GM21576 (cell line): Measurements from ENCODE around the gene GPR65.

Experiments
- ATAC-seq: cut with Tn5 transposase; IDR thresholded peaks from one replicate; pipeline ENCODE4 v1.9.1; 2021; ENCODE audit warnings: mild to moderate bottlenecking, moderate library complexity; ENCODE audit not compliant: unreplicated experiment

Gene GPR65

GRCh38 chr14:88037325-88037724, 32.4 kb downstream of the GPR65 start:
- no peak for ATAC-seq

DNA sequence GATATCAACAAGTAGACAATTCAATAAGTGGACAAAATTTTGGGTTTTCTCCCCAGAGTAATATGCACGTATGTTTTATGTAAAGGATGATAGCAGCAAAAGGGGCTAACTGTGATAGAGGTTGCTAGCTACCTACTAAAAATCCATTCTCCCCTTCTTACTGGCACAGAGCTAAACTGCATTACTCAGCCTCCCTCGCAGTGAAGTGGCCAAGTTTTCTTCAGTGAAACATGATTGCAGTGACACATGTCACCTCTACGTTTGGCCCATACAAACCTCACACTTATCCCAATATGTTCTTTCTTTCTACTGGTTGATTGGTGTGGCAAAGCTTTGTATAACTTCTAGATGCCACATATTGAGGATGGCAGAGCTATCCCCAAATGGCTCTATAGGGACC, 34.3 kb downstream of the GPR65 start:
- no peak for ATAC-seq

DNA sequence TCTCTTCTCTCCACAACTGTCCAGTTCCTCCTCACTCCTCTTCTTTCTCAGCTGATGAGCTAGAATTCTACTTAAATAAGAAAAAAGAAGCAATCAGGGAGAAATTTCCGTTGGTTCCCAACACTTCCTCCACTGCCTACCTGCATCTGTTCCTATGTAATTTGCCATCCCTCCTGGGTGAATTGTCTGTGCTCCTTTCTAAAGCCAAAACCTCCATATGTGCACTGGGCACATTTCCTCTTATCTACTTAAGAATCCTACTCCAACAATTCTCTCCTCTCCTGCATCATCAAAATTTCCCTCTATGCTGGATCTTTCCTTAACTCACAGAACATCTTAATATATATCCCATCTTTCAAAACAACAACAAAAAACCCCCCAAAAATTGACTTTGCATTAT, 35.2 kb downstream of the GPR65 start:
- ATAC-seq: no peak

DNA sequence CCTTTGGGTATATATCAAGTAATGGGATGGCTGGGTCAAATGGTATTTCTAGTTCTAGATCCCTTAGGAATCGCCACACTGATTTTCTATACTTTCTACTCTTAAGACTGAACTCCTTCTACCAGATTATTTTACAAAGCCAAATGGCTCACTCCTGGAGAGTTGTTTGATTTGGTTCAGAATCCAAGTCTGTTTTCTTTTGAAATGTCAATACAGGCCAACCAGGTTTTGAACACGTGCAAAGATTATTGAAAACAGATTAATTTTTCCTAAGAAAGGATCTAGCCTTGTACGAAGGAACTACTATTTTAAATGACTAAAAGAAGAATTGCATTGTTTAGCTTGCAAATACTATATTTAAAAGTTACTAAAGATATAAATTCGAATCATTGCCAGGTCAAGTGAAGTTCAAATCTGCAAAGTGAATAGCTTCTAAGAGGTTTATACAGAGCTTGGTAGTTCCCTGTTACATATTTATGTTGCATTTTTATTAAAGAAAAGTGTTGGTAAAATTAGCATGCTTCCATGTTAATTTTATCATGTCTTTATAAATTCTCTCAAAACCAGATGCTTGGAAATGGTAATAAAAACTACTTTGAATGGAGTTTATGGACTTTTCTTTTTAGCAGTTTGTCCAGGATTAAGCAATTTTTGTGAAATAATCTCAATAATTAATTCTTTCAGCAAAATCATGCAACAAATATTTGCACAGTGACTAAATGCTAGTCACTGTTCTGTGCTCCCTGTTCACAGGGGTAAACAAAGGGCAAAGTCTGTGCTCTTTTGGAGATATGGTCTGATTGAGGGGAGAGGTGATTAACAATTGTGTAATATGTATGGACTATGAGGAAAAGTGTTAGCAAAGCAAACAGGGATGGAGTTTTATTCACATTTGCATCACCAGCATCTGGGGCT, 38.9 kb downstream of the GPR65 start:
- ATAC-seq: no peak

- ATAC-seq: no peak
These were observed 39.5 kb downstream of the GPR65 start for GRCh38 chr14:88044444-88044758.

DNA sequence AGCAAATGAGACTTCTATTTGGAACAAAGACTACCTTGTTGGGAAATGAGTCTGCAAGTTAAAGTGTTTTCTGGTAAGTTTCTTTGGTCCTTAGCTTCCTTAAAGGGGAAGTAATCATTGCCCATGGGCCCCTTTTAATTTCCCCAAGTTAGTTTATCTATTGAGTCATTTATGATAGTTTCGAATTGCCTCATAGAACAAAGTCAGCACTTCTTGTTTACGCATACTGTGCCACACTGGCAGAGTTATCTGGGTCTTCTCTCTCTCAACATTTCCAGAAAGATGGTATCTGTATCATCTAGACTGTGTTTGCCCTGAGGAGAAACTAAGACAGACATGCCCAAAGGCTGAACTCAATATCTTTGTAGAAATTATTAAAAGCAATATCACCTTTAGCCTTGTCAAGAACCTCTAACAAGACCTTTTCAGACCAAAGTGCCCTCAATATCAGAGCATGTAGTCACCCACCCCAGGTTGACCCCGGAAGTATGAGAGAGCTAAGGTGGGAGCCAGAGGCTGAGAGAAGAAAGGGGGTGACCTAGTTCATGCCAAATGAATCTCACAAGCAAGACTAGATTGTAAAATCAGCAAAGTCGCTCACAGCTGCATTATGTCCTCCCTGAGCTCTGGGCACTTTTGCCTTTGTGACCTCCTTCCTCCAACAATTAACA, 40.0 kb downstream of the GPR65 start:
- ATAC-seq: peak; percentile 72

- ATAC-seq: no peak
These were observed 40.8 kb downstream of the GPR65 start for GRCh38 chr14:88045705-88046104.

DNA sequence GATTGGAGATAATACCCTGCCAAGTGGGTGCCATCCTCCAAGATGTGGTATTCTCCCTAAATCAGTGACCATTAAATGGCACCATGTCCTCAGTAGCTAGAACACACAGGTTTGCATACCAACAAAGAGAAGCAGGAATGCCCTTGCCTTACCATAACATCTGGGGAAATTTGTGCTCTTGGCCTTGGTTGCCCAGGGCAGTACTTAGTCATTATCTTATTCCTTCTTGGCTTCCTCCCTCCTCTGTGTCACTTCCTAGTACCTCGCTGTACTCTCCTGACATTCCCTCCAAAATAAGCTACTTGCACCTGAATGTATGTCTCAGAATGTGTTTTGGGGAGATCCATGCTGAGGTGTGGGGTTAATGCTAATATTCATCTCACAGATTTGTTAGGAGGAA, 43.4 kb downstream of the GPR65 start:
- ATAC-seq: no peak

DNA sequence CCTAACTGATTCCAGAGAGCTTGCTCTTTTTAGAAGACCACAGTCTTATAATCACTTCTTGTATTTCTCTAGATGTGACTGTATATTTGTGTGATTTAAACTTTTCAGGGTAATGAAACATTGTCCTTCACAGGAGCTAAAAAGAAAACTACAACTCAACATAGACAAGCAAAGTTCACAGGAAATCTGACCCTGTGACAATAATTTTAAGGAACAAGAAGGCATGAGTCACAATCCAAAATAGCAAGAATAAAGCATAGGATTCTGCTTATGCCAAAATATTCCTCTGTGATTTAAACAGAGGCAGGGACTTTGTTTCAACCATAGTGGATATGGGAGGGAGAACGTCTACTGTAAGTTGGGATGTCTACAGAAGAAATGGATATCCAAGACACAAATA, 44.3 kb downstream of the GPR65 start:
- no peak for ATAC-seq

DNA sequence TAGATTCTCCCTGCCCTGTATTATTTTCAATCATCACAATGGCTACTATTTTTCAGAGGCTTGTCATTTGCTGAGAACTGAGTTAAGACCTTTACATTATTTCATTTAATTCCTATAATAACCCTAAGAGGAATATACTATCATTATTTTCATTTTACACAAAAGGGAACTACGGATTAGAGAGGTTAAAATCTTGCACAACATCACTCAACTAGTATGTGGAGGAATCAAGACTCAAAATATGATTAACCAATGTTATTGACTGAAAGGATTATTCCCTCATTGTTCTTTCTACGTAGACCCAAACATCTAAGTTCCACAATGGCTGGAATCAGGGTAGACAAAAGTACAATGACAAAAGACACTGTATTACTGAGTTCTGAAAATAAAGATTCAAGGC, 45.0 kb downstream of the GPR65 start:
- no peak for ATAC-seq

- no peak for ATAC-seq
These were observed 55.6 kb downstream of the GPR65 start for GRCh38 chr14:88060576-88060975.

- ATAC-seq: no peak
These were observed 58.9 kb downstream of the GPR65 start for GRCh38 chr14:88063811-88064210.
